COLO668 (cell line): ENCODE data around the gene NME4.
"Not testable (repeated sequence)": the region's sequence is repeated elsewhere in the genome, so short reads cannot be mapped to it uniquely, and the experiment has no call there.

Experiments used
- DNase-seq: peaks from one replicate; lab custom pipeline; 2025; ENCODE audit not compliant: unreplicated experiment; lab: John Stamatoyannopoulos, UW

The NME4 gene

GRCh38 chr16:397135-397661 lies at the start of gene NME4:
Gene NME4, plus strand, starts transcription at chr16:397199. Its CDS starts 24 bp downstream, at chr16:397223.
- DNase-seq, result peak; percentile 48

- DNase-seq, result no peak
Measured at GRCh38 chr16:347203-347602, 49.8 kb upstream of the NME4 start.

- DNase-seq, result not testable (repeated sequence)
Measured at GRCh38 chr16:348495-348894, 48.5 kb upstream of the NME4 start.

- no peak for DNase-seq
Measured at GRCh38 chr16:349211-349610, 47.8 kb upstream of the NME4 start.

- DNase-seq, result no peak
Measured at GRCh38 chr16:350203-350602, 46.8 kb upstream of the NME4 start.

GRCh38 chr16:351804-352520 lies 45.0 kb upstream of the NME4 start:
- DNase-seq, result peak; percentile 58

- DNase-seq, result peak; percentile 99
Measured at GRCh38 chr16:352547-353403, 44.2 kb upstream of the NME4 start, which contains the start of gene AXIN1. Gene AXIN1, minus strand, starts transcription at chr16:352723. Its CDS starts 5,698 bp downstream, at chr16:347025.

GRCh38 chr16:353404-354290 lies 43.4 kb upstream of the NME4 start:
- DNase-seq, result no peak

GRCh38 chr16:354291-354881 lies 42.6 kb upstream of the NME4 start:
- DNase-seq, result no peak

GRCh38 chr16:354971-355461 lies 42.0 kb upstream of the NME4 start:
- no peak for DNase-seq

GRCh38 chr16:356741-357140 lies 40.3 kb upstream of the NME4 start:
- DNase-seq, result no peak

- DNase-seq, result no peak
Measured at GRCh38 chr16:359067-359763, 37.8 kb upstream of the NME4 start.

GRCh38 chr16:359871-360697 lies 36.9 kb upstream of the NME4 start:
- no peak for DNase-seq

- DNase-seq, result no peak
Measured at GRCh38 chr16:360698-361336, 36.2 kb upstream of the NME4 start.

- DNase-seq, result no peak
Measured at GRCh38 chr16:361341-361871, 35.6 kb upstream of the NME4 start.

GRCh38 chr16:361872-362701 lies 34.9 kb upstream of the NME4 start:
- DNase-seq, result peak; percentile 88

GRCh38 chr16:362702-362999 lies 34.3 kb upstream of the NME4 start:
- DNase-seq, result not testable (repeated sequence)
